GM12892 (cell line): Measurements from ENCODE around the gene CTNND2. TPM values are rescaled to one million over a fixed set of nuclear protein-coding genes. Genes with fewer than 3 reads are reported as not detected.

ENCODE experiments used
- DNase-seq: peaks from one replicate; pipeline ENCODE4 v3.0.0; 2011; ENCODE audit not compliant: insufficient read length
- FAIRE-seq: peaks from 2 replicates; lab custom pipeline; 2011; peaks lifted over from hg19 to GRCh38; lab: Jason Lieb, UNC
- POLR2A ChIP-seq: IDR thresholded peaks from 2 replicates; pipeline ENCODE4 v1.6.1; 2011; ENCODE audit warnings: low read depth, low read length, control low read depth
- POLR2AphosphoS5 ChIP-seq: IDR thresholded peaks from 2 replicates; pipeline ENCODE4 v1.6.1; 2011; ENCODE audit warnings: low read depth, low read length, control low read depth
- TAF1 ChIP-seq: IDR thresholded peaks from 2 replicates; pipeline ENCODE4 v1.6.1; 2011; ENCODE audit warnings: low read depth, mild to moderate bottlenecking, control low read depth, low read length, borderline replicate concordance
- polyA plus RNA-seq: library from polyadenylated mRNA; unstranded; fragments of >200 nt; gene quantifications from one replicate; pipeline ENCODE4 v1.2.1, GENCODE V29; 2012; ENCODE audit warnings: missing spikeins, inconsistent platforms; ENCODE audit not compliant: missing spikeins

Gene CTNND2, protein sequence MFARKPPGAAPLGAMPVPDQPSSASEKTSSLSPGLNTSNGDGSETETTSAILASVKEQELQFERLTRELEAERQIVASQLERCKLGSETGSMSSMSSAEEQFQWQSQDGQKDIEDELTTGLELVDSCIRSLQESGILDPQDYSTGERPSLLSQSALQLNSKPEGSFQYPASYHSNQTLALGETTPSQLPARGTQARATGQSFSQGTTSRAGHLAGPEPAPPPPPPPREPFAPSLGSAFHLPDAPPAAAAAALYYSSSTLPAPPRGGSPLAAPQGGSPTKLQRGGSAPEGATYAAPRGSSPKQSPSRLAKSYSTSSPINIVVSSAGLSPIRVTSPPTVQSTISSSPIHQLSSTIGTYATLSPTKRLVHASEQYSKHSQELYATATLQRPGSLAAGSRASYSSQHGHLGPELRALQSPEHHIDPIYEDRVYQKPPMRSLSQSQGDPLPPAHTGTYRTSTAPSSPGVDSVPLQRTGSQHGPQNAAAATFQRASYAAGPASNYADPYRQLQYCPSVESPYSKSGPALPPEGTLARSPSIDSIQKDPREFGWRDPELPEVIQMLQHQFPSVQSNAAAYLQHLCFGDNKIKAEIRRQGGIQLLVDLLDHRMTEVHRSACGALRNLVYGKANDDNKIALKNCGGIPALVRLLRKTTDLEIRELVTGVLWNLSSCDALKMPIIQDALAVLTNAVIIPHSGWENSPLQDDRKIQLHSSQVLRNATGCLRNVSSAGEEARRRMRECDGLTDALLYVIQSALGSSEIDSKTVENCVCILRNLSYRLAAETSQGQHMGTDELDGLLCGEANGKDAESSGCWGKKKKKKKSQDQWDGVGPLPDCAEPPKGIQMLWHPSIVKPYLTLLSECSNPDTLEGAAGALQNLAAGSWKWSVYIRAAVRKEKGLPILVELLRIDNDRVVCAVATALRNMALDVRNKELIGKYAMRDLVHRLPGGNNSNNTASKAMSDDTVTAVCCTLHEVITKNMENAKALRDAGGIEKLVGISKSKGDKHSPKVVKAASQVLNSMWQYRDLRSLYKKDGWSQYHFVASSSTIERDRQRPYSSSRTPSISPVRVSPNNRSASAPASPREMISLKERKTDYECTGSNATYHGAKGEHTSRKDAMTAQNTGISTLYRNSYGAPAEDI (N-terminal part only)
- polyA plus RNA-seq = not detected

GRCh38 chr5:11904265-11904906 lies at the start of gene CTNND2:
Gene CTNND2 (minus strand): TSS chr5:11904446. CDS start chr5:11903853, 593 bp downstream.
- no peak for TF ChIP-seq POLR2AphosphoS5
- TF ChIP-seq POLR2A = no peak
- no peak for TF ChIP-seq TAF1
- FAIRE-seq (no peak), DNase-seq (peak; percentile 0)

DNA sequence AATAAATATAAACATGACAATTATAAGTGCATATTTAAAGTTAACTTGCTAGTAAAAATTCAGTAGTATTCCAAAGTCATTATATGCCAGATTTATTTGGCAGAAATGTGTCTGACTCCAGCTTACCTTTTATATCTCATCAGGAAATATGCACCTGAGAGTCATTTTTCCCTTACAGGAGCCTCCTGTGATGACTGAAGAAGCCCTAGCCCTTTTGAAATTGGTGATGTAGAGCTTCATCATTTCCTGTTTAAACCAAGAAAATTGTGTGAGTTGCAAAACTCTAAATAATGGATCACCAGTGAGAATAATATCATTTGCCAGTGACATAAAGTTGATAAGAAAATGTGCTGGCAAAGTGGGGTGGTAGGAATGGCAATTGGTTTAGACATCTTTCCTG lies 42.1 kb upstream of the CTNND2 start:
- FAIRE-seq (no peak), DNase-seq (no peak)
- no peak for TF ChIP-seq POLR2A
- TF ChIP-seq POLR2AphosphoS5 = no peak
- no peak for TF ChIP-seq TAF1

GRCh38 chr5:11941566-11941965 lies 37.3 kb upstream of the CTNND2 start:
- FAIRE-seq (no peak), DNase-seq (no peak)
- TF ChIP-seq TAF1 (no peak), POLR2AphosphoS5 (no peak), POLR2A (no peak)

DNA sequence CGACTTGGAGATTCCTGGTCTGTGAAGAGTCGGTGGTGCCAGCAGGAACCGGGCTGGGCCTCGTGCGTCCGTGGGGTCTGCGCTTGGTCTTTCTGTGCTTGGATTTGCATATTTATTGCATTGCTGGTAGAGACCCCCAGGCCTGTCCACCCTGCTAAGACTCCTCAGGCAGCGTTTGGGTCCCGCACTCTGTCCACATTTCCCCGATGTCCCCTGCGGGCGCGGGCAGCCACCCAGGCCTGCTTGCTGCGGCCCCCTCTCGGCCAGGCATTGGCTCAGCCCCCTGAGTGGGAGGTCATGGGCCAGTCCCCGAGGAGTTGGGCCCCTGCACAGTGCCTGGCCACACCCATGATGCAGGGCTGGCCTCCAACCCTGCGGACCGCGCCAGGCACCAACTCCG lies 27.4 kb upstream of the CTNND2 start:
- TF ChIP-seq POLR2A = no peak
- no peak for TF ChIP-seq POLR2AphosphoS5
- TF ChIP-seq TAF1 = no peak
- DNase-seq (no peak), FAIRE-seq (no peak)

DNA sequence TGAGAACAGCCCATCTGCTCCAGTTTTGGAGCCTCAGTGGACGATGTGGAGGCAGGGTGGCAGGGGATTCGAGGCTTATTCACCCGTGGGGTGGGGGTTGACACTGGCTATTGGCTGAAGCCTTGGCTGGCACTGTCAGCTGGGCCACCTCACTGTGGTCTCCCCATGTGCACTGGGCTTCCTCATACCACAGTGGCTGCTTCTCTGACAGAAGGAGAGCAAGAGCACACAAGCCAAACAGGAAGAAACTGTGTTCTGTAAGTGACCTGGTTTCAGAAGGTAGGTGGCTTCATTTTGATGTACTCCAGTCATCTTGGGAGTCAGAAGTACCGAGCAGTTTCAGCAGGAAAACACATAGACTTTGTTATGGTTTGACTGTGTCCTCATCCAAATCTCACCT lies 24.7 kb upstream of the CTNND2 start:
- FAIRE-seq (no peak), DNase-seq (no peak)
- TF ChIP-seq POLR2A (no peak), POLR2AphosphoS5 (no peak), TAF1 (no peak)

DNA sequence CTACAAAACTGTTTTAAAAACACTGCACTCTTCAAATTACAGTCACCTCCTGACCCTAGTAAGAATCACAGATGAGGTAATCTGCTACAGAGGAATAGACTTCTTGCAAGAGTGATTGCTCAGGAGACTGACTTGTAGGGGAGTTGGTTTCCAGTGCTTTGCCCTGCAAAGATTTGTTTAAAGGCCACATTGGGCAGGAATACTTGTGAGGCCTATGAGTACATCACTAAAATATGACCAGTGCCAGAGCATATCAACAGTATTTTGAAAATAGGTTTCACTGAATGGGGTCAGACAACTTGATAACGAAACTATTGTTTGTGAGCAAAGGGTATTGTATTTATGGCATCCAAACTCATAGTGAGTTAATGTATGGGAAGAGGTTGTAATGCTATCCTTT lies 21.5 kb upstream of the CTNND2 start:
- FAIRE-seq = no peak
- DNase-seq = no peak
- TF ChIP-seq TAF1 (no peak), POLR2A (no peak), POLR2AphosphoS5 (no peak)

GRCh38 chr5:11922394-11922793 lies 18.1 kb upstream of the CTNND2 start:
- FAIRE-seq = no peak
- DNase-seq = no peak
- TF ChIP-seq POLR2AphosphoS5 (no peak), POLR2A (no peak), TAF1 (no peak)

GRCh38 chr5:11918463-11919045 lies 14.3 kb upstream of the CTNND2 start:
- FAIRE-seq (no peak), DNase-seq (no peak)
- TF ChIP-seq POLR2A (no peak), TAF1 (no peak), POLR2AphosphoS5 (no peak)

DNA sequence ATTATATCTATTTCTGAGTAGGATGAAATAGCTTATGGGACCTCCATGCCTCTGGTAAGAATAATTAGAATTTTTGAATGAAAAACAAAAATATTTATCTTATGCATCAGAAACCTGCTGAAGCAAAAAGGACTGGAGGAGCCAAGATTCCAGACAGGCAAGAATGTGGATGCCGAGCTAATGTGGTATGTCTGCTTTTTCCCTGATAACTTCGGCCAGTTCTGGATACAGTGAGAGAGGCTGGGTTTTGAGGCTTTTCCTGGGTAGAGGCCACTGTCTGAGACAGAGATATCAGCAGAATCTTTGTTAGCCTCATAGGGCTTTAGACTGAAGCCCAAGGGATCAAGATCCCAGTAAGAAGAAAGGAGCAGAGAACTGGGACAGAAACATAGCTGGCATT lies 5.2 kb upstream of the CTNND2 start:
- FAIRE-seq = no peak

DNA sequence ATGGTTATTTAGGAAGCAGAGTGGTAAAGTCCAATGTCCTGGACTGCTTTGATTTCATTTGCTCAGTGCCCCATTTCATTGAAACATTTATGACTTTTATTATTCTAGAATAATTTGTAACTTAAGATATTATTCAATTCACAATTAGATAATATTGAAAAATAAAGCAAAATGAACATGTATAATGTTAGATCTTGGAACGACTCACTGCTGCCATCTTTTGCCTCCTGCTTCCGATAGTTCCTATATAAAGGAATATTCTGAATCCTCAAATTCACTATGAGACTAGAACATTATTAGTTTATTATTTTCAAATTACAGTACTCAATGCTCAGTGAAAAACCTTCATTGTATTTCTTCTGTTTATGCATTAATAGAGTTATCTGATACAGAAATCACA lies 2.3 kb upstream of the CTNND2 start:
- DNase-seq (no peak), FAIRE-seq (no peak)
- TF ChIP-seq POLR2A (no peak), POLR2AphosphoS5 (no peak), TAF1 (no peak)

More for the DNA sequence above, 5.2 kb upstream of the CTNND2 start:
- DNase-seq = no peak
- TF ChIP-seq TAF1 (no peak), POLR2AphosphoS5 (no peak), POLR2A (no peak)

- no peak for DNase-seq
- FAIRE-seq = no peak
- TF ChIP-seq TAF1 (no peak), POLR2A (no peak), POLR2AphosphoS5 (no peak)
Measured at GRCh38 chr5:11905206-11905605, 960 bp upstream of the CTNND2 start.

- DNase-seq (peak; percentile 5), FAIRE-seq (no peak)
- no peak for TF ChIP-seq TAF1
Measured at GRCh38 chr5:11903614-11904264, 507 bp downstream of the CTNND2 start.
